Stimulated activated CD4-positive, alpha-beta T cell treated with anti-CD3 and anti-CD28 coated beads, TNF-alpha, amount 100 ng/mL, for 24 hours (primary cell): Measurements from ENCODE around the gene ME2.
"Not testable (repeated sequence)": the region's sequence is repeated elsewhere in the genome, so short reads cannot be mapped to it uniquely, and the experiment has no call there.

Experiments used
- DNase-seq, 3 experiments: peaks; one replicate each; pipeline ENCODE4 v3.0.0-alpha.2; 2020; ENCODE audit warnings: low read depth in 3 of 3

ME2 gene

DNA sequence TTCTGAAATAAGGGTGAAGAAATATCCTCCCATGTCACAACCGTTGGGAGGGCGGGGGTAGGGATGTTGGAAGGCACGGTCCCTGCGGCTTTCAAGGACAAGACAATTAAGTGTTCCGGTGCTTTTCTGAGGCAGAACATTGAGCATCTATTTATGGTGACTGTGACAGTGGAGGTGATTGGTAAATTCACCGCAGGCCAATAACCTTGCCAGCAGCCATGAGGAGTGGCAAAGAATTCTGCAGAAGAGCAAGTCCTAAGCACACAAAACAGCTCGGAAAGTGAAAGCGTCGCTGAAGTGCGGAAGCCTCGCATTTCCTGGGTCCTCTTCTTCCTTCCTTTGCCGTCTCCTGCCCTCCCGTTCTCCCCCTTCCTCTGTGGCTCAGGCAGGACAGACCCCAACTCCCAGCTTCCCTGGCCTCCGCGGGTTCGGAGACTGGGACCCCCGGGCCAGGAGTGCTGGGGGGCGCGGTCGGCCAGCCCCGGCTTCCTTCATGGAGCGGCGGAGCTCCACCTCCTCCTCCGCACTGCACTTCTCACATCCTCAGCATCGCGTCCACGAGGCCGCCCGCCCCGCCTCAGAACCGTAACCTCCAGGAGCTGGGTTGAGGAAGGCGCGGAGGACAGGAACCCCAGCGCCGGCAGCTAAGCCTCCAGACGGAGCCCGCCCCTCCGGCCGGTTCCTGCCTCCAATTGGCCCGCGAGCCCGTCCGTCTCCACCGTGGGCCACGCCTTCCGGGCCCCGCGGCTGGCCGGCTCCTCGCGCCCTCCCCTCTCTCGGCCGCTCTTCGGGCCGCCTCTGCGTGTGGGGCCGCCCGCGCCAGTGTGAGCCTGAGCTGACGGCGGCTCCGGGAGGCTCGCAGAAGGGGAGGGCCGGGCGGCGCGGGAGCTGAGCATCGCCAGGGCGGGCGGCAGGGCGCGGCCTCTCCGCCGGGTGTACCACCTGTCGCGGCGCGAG, at the start of gene ME2:
Gene ME2, plus strand, starts transcription at position 774 of the 957 bp plus-strand sequence. CDS start 16,703 bp downstream, outside the sequence.
- peak; percentile 80 to 92 (median 86) for DNase-seq

DNA sequence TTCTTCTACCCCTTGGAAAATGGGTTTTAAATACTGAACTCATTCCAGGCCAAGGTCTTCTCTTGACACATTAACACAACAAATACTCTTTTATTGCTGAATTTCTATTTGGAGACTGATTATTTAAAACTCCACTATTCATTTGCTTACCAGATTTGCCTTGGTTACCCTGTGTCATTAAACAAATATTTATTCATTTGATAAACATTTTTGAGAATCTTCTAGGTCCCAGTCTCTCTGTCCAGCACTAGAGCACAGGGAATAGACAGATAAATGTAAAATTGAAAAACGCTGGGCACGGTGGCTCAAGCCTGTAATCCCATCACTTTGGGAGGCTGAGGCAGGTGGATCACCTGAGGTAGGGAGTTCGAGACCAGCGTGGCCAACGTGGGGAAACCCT, 49.3 kb upstream of the ME2 start:
- DNase-seq: no peak

DNA sequence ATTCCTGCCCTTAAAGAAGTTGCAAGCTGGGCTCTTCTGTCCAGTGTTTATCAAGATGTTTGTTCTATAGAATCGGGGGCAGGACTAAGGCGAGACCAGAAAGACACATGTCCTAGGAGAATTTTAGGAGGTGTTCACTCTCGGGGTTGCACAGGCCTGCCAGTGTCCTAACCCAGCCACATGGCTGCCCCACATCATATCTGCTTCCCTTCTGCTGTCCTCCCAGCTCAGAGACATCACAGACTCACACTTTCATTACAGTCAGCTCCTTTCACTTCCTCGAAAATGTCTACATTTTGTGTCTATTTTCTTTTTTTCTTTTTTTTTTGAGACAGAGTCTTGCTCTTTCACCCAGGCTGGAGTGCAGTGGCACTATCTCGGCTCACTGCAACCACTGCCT, 48.4 kb upstream of the ME2 start:
- DNase-seq: no peak

DNA sequence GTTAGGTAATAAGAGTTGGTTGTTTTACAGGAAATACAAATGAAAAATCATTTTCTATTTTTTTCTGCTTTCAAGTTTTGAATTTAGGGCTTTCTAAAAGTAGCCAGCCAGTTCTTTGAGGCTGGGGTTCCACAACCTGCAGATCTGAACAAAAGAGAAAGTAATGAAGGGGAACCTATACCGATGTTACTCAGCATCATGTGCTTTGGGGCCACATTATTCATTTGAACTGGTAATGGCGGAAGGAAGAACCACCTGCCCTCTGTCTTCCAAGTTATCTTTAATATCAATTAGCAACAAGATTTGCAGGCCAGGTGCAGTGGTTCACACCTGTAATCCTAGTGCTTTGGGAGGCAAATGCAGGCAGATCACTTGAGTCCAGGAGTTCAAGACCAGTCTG, 46.2 kb upstream of the ME2 start:
- DNase-seq: no peak

DNA sequence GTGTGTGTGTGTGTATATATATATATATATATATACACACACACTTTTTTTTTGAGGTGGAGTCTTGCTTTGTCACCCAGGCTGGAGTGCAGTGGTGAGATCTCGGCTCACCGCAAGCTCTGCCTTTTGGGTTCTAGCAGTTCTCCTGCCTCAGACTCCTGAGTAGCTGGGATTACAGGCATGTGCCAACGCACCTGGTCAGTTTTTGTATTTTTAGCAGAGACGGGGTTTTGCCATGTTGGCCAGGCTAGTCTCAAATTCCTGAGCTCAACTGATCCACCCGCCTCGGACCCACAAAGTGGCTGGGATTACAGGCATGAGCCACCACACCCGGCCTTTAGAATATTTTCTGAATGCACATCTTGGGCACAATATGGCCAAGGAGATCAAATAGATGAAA, 45.4 kb upstream of the ME2 start:
- not testable (repeated sequence) for DNase-seq

DNA sequence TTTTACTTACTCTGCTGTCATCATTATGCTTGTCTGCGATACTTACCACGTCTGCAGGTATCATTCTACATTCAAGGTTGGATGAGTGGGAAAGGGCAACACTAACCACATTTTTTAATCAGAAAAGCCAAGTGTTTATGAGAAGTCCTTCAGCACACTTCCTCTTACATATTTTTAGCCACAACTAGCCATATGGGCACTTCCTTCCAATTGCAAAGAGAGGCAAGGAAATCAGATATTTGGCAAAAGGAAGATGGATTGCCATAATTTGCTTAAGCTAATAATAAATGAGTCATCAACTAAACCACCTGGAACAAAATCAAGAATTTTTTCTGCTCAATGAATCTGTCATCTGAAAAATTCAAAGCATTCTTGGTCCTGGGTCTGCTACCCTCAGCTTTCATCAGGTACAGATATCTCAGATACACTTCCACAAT, 42.4 kb upstream of the ME2 start:
- DNase-seq: no peak

DNA sequence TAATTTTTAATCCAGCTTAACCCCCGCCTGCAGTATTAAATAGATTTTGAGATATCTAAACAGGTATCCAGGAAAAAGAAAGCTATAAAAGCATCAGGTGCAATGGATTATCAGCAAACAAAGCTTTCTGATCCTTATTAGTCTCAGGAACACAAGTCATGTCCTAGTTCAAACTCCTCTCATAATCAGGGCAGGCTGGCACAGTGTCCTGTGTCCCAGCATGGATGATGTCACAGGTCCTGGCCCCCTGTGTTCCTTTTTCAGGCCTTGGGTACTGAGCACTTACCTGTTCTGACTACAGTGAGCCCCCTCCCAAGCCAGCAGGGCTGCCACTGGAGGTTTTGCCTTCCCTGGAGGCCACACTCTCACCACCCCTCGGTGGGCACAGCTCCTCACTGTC, 39.6 kb upstream of the ME2 start:
- DNase-seq: no peak

DNA sequence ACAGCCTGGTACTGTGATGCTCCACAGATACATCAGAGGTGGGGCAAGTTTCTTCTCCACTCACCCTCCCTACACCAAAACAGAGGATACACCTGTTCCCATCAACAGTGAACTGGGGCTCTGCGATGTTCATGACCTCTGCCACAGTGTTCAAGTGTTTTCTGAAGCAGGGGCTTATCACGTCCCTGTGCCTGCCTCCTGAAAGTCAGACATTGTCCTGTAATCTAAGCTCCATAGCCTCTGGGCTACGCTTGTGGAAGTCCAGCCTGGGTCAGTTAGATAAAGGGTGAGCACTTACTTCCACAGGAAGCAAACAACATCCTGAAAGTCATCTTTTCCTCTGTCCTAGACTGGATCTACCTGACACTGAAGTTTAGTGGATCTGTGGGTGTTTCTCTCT, 38.9 kb upstream of the ME2 start:
- DNase-seq: no peak

DNA sequence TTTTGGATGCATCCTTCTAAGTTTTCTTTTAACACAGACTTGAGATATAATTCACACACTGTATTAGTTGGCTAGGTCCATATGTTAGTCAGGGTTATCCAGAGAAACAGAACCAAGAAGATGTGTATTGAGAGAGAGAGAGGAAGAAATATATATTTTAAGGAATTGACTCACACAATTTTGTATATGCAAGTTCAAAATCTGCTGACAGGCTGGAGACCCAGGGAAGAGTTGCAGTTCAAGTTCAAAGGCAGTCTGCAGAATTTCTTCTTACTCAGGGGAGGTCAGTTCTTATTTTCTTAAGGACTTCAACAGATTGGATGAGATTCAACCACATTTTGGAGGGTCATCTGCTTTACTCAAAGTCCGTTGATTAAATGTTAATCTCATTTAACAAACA, 36.1 kb upstream of the ME2 start:
- no peak for DNase-seq

DNA sequence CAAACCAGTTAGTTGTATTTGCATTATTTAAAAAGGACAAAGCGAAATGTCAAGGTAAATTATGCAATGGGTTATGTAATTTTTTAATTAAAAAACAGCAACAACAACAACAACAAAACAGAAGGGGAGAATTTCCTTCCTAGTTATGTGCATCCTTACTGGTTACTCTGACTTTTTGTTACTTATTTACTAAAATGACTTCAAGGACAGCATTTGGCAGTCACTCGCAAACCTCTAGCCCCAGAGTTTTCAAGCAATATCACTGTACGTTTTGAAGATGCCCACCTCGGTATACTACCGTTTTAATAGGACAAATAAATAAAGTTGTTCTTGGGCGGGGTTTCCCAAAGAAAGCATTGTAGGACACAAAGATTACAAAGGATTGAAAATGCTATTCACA, 34.4 kb upstream of the ME2 start:
- DNase-seq: no peak

DNA sequence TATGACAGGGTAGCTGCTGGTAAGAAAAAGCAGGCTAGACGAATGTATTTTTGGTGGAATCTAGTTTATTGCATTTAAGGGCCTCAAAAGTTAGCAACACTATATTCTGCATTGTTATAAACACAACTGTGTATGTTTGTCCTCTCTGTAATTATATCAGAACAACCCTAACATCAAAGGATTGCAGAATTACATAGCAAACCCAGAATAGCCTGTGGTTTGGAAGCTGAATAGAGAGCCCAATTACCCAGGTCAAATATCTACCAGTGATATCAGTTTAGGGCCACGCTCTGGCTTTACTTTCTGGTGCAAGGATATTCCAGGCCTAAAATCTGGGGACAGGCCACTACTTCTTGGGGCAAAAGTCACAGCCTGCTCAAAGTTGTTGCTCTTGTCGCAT, 34.0 kb upstream of the ME2 start:
- DNase-seq: no peak

DNA sequence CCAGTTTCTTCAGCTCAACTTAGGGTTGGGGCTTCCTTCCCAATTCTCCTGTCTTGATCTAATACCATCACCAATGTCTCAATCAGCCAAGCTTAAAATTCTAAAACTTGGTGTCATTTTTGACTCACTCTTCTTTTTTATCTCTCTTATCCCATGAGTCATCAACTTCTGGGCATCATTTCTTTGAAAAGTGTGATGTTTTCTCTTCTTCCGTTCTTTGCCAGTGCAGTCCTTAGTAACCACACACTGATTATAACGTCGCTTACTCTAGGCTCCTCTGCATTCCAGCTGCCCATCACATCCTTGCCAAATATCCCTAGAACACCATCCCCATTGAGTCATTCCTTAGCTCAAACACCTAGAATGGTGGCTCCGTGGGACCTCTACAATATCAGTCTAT, 31.7 kb upstream of the ME2 start:
- no peak for DNase-seq

DNA sequence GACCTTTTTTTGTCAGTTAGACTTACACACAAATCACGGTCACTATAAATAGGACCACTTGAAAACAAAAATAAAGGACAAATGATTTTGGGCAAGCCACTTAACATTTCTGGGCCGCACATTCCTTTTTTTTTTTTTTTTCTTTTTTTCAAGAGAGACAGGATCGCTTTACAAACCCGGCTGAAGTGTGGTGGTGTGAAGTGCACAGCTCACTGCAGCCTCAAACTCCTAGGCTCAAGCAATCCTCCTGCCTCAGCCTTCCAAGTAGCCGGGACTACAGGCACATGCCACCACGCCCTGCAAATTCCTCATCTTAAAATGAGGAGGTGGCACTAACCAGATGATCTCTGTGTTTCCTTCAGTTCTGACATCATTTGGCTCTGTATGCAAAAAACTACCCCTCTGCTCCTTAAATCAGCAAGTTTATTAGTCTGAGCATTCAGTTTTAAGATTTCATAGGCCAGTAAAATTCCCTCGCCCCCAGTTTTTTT, 30.8 kb upstream of the ME2 start:
- DNase-seq: no peak

DNA sequence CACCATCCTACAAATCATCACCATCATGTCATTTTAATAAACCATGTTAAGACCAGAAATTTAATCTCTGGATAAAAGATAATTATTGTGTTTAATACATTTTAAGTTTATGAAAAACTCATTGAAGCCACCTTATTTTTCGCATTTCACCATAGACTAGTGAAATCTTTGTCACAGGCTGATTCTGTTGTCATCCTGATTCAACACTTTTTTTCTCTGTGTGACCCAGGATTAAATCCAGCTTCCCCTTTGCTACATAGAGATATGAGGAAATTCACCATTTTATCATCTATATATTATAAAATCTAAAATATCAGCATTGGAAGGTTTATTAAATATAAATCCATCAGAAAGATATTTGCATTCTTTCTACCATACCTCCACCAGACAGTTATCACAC, 29.9 kb upstream of the ME2 start:
- no peak for DNase-seq

DNA sequence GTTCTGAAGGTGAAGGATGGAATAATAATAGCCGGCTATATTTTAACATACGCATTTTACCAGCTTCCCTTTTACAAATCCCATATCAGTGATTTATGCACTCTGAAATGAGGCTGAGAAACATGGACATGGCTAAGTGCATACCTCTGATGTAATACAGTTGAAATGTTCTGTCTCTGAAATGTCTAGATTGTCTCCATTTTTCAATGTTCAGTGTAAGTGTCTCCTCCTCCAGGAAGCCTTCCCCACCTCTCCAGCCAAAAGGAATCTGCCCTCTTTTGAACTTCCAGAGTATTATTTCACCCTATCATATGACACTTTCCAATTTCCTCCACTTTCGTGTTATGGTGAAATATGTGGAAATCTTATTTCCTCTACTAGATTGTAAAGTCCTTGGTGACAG, 29.5 kb upstream of the ME2 start:
- no peak for DNase-seq

DNA sequence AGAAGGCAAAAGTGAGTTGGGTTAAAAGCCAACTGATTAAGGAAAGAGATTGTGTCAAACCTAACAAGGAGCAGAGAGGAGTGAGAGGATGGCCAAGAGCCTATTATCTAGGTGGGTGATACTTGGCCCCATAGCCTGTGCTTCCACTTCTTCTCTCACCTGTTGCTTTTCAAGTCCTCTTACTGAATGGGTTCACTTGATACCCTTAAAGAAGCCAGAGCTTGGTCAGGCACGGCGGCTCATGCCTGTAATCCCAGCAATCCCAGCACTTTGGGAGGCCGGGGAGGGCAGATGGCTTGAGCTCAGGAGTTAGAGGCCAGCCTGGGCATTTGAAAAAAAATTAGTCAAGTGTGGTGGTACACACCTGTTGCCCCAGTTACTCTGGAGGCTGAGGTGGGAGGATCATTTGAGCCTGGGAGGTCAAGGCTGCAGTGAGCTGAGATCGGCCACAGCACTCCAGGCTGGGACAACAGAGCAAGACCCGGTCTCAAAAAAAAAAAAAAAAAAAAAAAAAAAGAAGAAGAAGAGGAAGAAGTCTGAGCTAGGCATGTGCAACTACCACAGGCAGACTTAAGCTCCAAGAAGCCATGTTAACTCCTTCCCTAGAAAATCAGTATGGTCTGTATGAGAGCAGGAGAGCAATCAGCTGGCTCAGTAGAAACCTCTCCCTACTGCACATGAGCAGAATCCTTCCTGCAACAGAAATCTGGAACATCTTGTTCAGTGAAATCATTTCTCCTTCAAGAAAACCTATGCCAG, 28.4 kb upstream of the ME2 start:
- DNase-seq: no peak

DNA sequence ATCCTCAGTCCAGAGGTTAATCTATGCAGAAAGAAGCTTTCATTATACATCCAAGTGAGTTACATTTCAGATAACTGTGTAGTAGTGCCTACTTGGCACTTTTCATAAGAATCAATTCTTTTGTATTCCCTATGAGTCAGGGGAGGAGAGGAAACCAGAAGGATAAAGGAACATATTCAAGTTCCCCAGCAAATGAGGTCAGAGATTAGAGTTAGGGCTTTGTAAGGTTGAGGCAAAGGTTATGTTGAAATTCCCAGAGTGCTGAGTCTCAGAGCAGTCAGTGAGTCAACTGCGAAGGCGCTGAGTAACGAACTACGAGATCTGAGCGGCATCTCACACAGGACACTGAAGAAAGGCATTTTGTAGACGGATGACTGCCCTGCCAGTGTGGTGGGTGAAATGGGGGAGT, 25.1 kb upstream of the ME2 start:
- DNase-seq: no peak

DNA sequence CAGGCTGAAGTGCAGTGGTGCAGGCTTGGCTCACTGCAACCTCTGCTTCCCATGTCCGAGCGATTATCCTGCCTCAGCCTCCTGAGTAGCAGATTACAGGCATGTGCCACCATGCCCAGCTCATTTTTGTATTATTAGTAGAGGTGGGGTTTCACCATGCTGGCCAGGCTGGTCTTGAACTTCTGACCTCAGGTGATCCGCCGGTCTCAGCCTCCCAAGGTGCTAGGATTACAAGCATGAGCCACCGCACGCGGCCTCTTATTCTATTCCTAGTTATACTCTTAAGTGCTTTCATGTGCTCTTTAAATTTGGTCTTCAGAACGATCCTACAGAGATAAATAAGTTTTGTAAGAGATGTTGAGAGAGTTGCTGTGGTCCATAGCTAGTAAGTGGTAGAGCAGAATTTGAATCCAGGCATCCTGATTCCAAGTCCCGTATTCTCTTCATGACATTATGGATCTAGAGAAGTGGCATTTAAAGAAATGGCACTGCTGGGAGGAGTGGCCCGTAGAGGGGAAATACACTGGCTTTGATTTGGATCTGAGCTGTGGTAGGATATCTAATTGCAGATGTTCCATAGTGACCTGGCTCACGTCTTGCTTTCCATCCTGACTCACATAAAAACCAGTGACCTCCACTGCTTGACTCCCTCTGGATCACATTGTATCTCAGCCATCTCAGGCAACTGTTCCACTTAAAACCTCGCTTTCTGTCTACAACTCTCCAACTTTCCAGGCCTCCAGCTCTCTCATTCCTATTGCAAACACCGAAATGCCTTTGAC, 22.8 kb upstream of the ME2 start:
- no peak for DNase-seq

DNA sequence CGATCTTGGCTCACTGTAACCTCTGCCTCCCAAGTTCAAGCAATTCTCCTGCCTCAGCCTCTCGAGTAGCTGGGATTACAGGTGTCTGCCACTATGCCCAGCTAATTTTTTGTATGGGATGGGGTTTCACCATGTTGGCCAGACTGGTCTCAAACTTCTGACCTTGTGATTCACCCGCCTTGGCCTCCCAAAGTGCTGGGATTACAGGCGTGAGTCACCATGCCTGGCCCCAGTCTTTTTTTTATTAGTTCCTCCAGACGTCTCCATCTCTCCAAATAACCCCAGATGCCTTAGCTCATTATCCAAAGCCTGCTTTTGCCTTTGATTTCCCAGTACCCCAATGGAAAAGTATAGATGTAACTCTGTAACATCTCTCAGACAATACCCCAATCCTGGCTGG, 21.8 kb upstream of the ME2 start:
- not testable (repeated sequence) for DNase-seq

DNA sequence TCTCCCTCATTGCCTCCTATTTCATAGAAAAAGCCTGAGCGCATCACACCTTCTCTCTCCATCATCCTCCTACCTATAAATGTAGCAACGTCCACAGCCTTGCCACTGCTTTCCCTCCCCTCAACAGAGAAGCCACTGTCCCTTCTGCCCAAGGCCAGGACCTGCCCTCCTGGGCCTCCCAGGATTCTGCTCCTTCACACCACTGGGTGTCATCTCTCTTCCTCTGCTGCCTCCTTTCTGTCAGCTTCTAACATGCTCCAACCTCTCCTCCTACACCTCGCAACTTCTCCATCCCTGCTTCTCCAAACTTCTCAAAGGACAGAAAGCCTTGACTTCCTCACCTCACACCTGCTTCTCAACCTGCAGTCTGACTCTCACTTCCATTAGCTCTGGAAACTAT, 21.2 kb upstream of the ME2 start:
- DNase-seq: no peak

DNA sequence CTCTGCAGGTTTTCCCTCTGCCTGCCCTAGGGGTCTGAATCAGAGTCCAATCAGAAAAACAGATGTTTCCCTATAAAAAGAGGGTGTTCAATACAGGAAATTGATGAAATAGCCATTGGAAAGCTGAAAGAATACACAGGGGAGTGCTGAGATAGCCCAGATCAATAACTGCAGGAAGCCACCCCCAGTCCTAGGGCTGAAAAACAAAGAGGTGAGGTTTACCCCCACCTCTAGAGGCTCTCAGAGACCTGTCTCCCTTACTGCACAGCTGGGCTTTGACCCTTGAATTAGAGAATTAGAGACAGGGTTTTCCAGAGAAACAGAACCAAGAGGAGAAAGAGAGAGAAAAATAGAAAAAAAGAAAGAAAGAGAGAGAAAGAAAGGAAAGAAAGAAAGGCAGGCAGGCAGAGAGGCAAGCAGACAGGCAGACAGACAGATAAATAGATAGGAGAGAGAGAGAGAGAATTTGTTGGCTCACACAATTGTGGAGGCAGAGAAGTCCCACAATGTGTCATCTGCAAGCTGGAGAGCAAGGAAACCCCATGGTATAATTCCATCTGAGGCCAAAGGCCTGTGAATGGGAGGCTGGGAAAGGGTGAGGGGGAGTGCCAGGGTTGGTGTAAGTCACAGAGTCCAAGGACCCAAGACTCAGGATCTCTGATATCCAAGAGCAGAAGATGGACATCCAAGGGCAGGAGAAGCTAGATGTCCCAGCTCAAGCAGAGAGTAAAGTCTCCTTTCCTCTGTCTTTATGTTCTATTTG, 18.9 kb upstream of the ME2 start:
- no peak for DNase-seq
